ENCODE data around the gene IP6K1. TPM values are rescaled to one million over a fixed set of nuclear protein-coding genes. Genes with fewer than 3 reads are reported as not detected.
A peak's percentile ranks its signal among the peaks of the same experiment; 100 is the strongest.

IP6K1 gene
- total RNA-seq, 4 donors from 2014 or later = 42.4 to 74.0 (median 43.8) TPM

DNA sequence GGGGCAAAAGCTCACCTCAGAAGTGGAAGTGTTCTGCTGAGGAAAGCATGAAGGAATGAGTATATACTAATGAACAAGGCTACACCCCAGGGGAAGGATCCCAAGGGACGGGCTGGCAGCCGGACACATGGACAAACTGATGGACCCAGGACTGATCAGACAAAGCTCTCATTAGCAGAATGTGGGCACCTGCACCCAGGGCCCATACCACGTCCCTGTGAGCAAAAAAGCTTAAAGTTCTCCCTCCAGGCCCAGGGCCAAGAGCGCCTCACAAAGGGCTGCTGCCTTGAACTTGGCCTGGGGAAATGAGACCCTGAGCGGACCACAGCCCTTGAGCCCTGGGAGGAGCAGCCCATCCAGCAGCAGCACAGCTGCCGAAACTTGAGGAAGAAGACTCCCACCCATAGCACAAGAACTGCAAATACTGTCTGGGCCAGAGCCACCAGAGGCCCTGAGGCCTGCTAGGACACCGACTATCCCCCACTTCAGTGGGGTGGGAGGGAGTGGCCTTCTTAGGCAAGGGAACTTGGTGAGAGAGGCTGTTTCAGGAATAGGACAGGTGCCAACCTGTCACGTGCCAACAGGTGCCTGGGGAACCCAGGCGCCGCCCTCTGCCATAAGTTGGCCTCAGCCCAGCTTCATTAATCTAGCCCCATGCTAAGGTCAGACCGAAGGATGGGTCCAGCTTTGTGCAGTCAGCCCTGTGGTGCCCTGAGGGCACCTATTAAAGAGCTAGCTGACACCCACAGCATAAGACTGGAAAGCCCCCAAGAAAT is 60.2 kb downstream of the IP6K1 start:
- Histone ChIP-seq H3K27me3 (no peaks in the 10 kb centered on the region), H3K4me3 (replicated peaks in 1 of 3) (no peak overlapping the region), H3K4me1 (peaks cover 20 to 24% of the 10 kb centered on the region in 2 donors), H3K36me3 (peaks cover 20 to 23% of the 10 kb centered on the region in 2 donors), H3K27ac (peak overlapping the region in 1 of 3 donors; percentile 73), H3K9me3 (no peaks in the 10 kb centered on the region)
- TF ChIP-seq POLR2A (IDR thresholded peaks at IDR 0.05) (no peak), CTCF (IDR thresholded peaks at IDR 0.05) (no peak)
- no peak for DNase-seq
- 88 to 89% methylated on average over 8 of the region's 11 CpGs for WGBS, 2 donors
- intact Hi-C loops (cut with DNase I) = loop anchor here (5.0 kb wide), 1 partner anchor 49 kb away; no protein-coding TSS in a partner anchor

GRCh38 chr3:49724586-49724985 is 61.8 kb downstream of the IP6K1 start:
- intact Hi-C loops (cut with DNase I) = loop anchor here (5.0 kb wide), 1 partner anchor 63 kb away; the partner anchor contains the start of gene IP6K1
- H3K27me3 ChIP-seq = no peaks in the 10 kb centered on the region

GRCh38 chr3:49723628-49724551 is 62.5 kb downstream of the IP6K1 start, which contains the start of gene GMPPB:
TSS of gene GMPPB (minus strand) at chr3:49723951. CDS start at chr3:49723726, 225 bp downstream.
- no peaks in the 10 kb centered on the region for H3K9me3 ChIP-seq
- TF ChIP-seq CTCF (IDR thresholded peaks at IDR 0.05) (peak in 1 of 6 experiments; percentile 5), POLR2A (IDR thresholded peaks at IDR 0.05) (peak; percentile 40 to 80)
- DNase-seq = peak; percentile 99
- peaks cover 23 to 35% of the 10 kb centered on the region in 2 donors for H3K4me1 ChIP-seq
- WGBS, 2 donors = 1 to 4% methylated on average over 10 to 38 of the region's 102 CpGs
- peak within 1 kb of the TSS; percentile 88 to 98 (median 88) for H3K27ac ChIP-seq
- intact Hi-C loops (cut with DNase I) = loop anchor here (5.0 kb wide), 1 partner anchor 63 kb away; the partner anchor contains the start of gene IP6K1
- peak within 1 kb of the TSS; percentile 86 to 98 (median 96) for H3K4me3 ChIP-seq (replicated peaks in 1 of 3)
- peaks cover 18 to 23% of the 10 kb centered on the region in 2 donors for H3K36me3 ChIP-seq
- H3K27me3 ChIP-seq = no peaks in the 10 kb centered on the region

More at GRCh38 chr3:49724586-49724985, 61.8 kb downstream of the IP6K1 start:
- peaks cover 20 to 30% of the 10 kb centered on the region in 2 donors for H3K4me1 ChIP-seq
- no peak for TF ChIP-seq CTCF (IDR thresholded peaks at IDR 0.05)
- TF ChIP-seq POLR2A (IDR thresholded peaks at IDR 0.05) = no peak
- peaks cover 18 to 23% of the 10 kb centered on the region in 2 donors for H3K36me3 ChIP-seq
- DNase-seq = peak; percentile 38 to 43
- H3K27ac ChIP-seq = peak overlapping the region; percentile 73 to 92 (median 88)
- H3K9me3 ChIP-seq = no peaks in the 10 kb centered on the region
- 40 to 47% methylated on average over 6 of the region's 6 CpGs for WGBS, 2 donors
- H3K4me3 ChIP-seq (replicated peaks in 1 of 3) = peak overlapping the region in 1 of 3 donors; percentile 49

- H3K36me3 ChIP-seq = peaks cover 18 to 23% of the 10 kb centered on the region in 2 donors
- no peak for TF ChIP-seq CTCF (IDR thresholded peaks at IDR 0.05)
- TF ChIP-seq POLR2A (IDR thresholded peaks at IDR 0.05) = no peak
- 0% methylated on average over 15 to 19 of the region's 20 CpGs for WGBS, 2 donors
- no peaks in the 10 kb centered on the region for H3K9me3 ChIP-seq
- peaks cover 29 to 40% of the 10 kb centered on the region in 2 donors for H3K4me1 ChIP-seq
- peak overlapping the region; percentile 86 to 98 (median 96) for H3K4me3 ChIP-seq (replicated peaks in 1 of 3)
- intact Hi-C loops (cut with DNase I) = loop anchor here (5.0 kb wide), 1 partner anchor 64 kb away; the partner anchor contains the start of gene IP6K1
- no peaks in the 10 kb centered on the region for H3K27me3 ChIP-seq
- peak; percentile 77 to 82 for DNase-seq
- H3K27ac ChIP-seq = peak overlapping the region; percentile 85 to 98 (median 88)
These were observed 63.1 kb downstream of the IP6K1 start for GRCh38 chr3:49723296-49723627.
